HepG2 (cell line): ENCODE data around the gene RAD54L2.

Experiments
- CREB1 ChIP-seq, 2 experiments: fragments of 450-650 bp in 1 of 2; IDR thresholded peaks; 2 replicates each; pipeline ENCODE4 v1.6.1; 2016 to 2017; ENCODE audit warnings: control low read depth in 1 of 2, mild to moderate bottlenecking in 1 of 2, missing compliant biosample characterization in 1 of 2, missing genetic modification characterization in 1 of 2
- CTCF ChIP-seq: sonication (generic); formaldehyde crosslinking; IDR thresholded peaks from 2 replicates; pipeline ENCODE4 v1.5.0; 2020; ENCODE audit warnings: mild to moderate bottlenecking, missing genetic modification reagents, moderate library complexity
- E2F1 ChIP-seq: sonication (generic); formaldehyde crosslinking; IDR thresholded peaks from 2 replicates; pipeline ENCODE4 v1.5.0; 2020; ENCODE audit warnings: missing genetic modification reagents
- EZH2 ChIP-seq: conservative IDR thresholded peaks from 2 replicates; pipeline ENCODE4 v1.6.1; 2012; ENCODE audit warnings: mild to moderate bottlenecking, low read depth, low read length, moderate library complexity
- HIVEP1 ChIP-seq: sonication (generic); formaldehyde crosslinking; IDR thresholded peaks from 2 replicates; pipeline ENCODE4 v1.4.0; 2020; ENCODE audit warnings: mild to moderate bottlenecking, missing genetic modification reagents
- ZNF274 ChIP-seq: sonication (generic); formaldehyde crosslinking; IDR thresholded peaks from 2 replicates; pipeline ENCODE4 v1.5.1; 2020; ENCODE audit warnings: mild to moderate bottlenecking, missing genetic modification reagents
- ZNF589 ChIP-seq: sonication (generic); formaldehyde crosslinking; conservative IDR thresholded peaks from 2 replicates; pipeline ENCODE4 v1.8.0; 2022; ENCODE audit warnings: mild to moderate bottlenecking, moderate library complexity, missing genetic modification reagents

GRCh38 chr3:51500632-51501131, 37.8 kb upstream of the RAD54L2 start:
- TF ChIP-seq E2F1 (CRISPR knock-in tag): no peak
- no peak for TF ChIP-seq EZH2
- no peak for TF ChIP-seq ZNF589
- no peak for TF ChIP-seq HIVEP1 (CRISPR knock-in tag)
- TF ChIP-seq CTCF (CRISPR knock-in tag): no peak
- no peak for TF ChIP-seq ZNF274 (CRISPR knock-in tag)
- no peak for TF ChIP-seq CREB1 (IDR thresholded peaks at IDR 0.05)
- no peak for TF ChIP-seq CREB1 (CRISPR knock-in tag; IDR thresholded peaks at IDR 0.05)
